Natural killer cell treated with Interleukin-12 subunit alpha and Interleukin-12 subunit beta and Interleukin-15 and Interleukin-18, amount 100 ng/mL, for 72 hours (primary cell): Measurements from ENCODE around the gene SRGN. TPM values are rescaled to one million over a fixed set of nuclear protein-coding genes. Genes with fewer than 3 reads are reported as not detected.
"Not testable (repeated sequence)": the region's sequence is repeated elsewhere in the genome, so short reads cannot be mapped to it uniquely, and the experiment has no call there.

ENCODE experiments used
- ATAC-seq, 2 donors: fragments of 150-1000 bp; cut with Tn5 transposase in 1 of 2; sonication (Bioruptor Pico), chemical (Tn5 transposase) in 1 of 2; 2 replicates each; pipeline ENCODE4 v1.10.0; 2021
- DNase-seq: peaks from one replicate; pipeline ENCODE4 v3.0.0; 2022; ENCODE audit warnings: low spot score
- H3K27ac Mint-ChIP-seq, 2 donors: 1 replicate in 1 of 2; 2 replicates in 1 of 2; pipeline ENCODE4 v1.8.0; 2022; ENCODE audit warnings: mixed read lengths in 2 of 2, mild to moderate bottlenecking in 1 of 2, moderate library complexity in 1 of 2
- H3K27me3 Mint-ChIP-seq, 2 donors: 1 replicate in 1 of 2; 2 replicates in 1 of 2; pipeline ENCODE4 v1.8.0; 2022; ENCODE audit warnings: mixed read lengths in 2 of 2
- H3K36me3 Mint-ChIP-seq: one replicate; pipeline ENCODE4 v1.8.0; 2022; ENCODE audit warnings: mixed read lengths
- H3K4me1 Mint-ChIP-seq, 2 donors: 1 replicate in 1 of 2; 2 replicates in 1 of 2; pipeline ENCODE4 v1.8.0; 2022; ENCODE audit warnings: low read depth in 2 of 2, mixed read lengths in 2 of 2, mild to moderate bottlenecking in 1 of 2
- H3K4me3 Mint-ChIP-seq: one replicate; pipeline ENCODE4 v1.8.0; 2022; ENCODE audit warnings: mixed read lengths
- H3K9me3 Mint-ChIP-seq: 2 replicates; pipeline ENCODE4 v1.8.0; 2022; ENCODE audit warnings: mixed read lengths
- total RNA-seq, 2 donors: library from RNA; stranded (reverse); gene quantifications; one replicate each; pipeline ENCODE4 v1.2.3, GENCODE V29; 2022

Gene SRGN
- total RNA-seq, 2 donors from 2014 or later: 268 to 486 TPM

DNA sequence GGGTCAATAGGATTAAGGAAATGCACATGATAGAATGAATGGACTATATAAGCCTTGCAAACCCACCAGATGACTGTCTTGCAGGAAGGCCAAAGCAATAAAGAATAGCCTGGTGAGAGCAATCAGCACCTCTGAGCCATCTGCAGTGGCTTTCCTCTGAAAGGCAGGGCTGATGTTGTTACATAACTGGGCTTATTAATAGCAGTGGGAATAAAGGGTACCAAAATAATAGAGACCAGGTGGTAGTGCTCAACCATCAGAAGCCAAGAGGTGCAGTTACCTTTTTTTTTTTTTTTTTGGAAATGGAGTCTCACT is 19.2 kb downstream of the SRGN start:
- no peak for DNase-seq
- H3K9me3 Mint-ChIP-seq: no peaks in the 10 kb centered on the region
- no peak for ATAC-seq
- H3K36me3 Mint-ChIP-seq: peaks cover 20% of the 10 kb centered on the region
- peaks cover 21 to 35% of the 10 kb centered on the region in 2 donors for H3K4me1 Mint-ChIP-seq
- H3K27me3 Mint-ChIP-seq: no peaks in the 10 kb centered on the region
- peak overlapping the region; percentile 23 to 68 for H3K27ac Mint-ChIP-seq
- H3K4me3 Mint-ChIP-seq: no peak overlapping the region

DNA sequence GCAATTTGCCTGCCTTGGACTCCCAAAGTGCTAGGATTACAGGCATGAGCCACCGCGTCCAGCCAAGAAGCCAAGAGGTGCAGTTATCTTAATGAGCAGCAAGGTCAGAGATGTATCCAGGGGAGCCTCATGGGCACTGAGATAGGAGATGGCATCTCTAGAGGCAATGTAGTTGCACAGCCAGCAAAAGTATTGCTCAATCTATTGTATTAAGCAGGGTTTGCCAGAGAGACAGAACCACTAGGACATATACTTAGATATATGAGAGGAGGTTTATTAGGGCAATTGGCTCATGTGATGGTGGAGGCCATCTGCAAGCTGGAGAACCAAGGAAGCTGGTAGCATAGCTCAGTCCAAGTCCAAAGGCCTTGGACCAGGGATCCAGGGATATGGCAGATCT is 19.8 kb downstream of the SRGN start:
- no peak for ATAC-seq
- peaks cover 15 to 30% of the 10 kb centered on the region in 2 donors for H3K4me1 Mint-ChIP-seq
- H3K27me3 Mint-ChIP-seq: no peaks in the 10 kb centered on the region
- H3K4me3 Mint-ChIP-seq: no peak overlapping the region
- no peak for DNase-seq
- peak overlapping the region in 1 of 2 donors; percentile 6 for H3K27ac Mint-ChIP-seq
- H3K36me3 Mint-ChIP-seq: peaks cover 14% of the 10 kb centered on the region
- no peaks in the 10 kb centered on the region for H3K9me3 Mint-ChIP-seq

DNA sequence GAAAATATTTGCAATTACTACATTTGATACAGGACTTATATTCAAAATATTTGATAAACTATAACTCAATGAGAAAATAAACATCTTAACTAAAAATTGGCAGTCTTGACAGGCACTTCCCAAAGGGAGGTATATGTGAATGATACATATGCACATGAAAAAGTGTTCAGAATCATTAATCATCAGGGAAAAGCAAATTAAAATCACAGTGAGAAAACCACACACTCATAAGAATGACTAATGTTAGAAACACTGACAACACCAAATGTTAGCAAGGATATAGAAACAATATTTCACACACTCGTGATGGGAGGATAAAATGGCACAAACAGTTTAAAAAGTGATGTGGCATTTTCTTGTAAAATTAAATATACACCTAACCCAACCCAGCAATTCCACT is 32.0 kb downstream of the SRGN start:
- no peak for ATAC-seq
- no peaks in the 10 kb centered on the region for H3K9me3 Mint-ChIP-seq
- H3K36me3 Mint-ChIP-seq: no peaks in the 10 kb centered on the region
- H3K27ac Mint-ChIP-seq: no peak overlapping the region
- no peak for DNase-seq
- peaks cover 5 to 14% of the 10 kb centered on the region in 2 donors for H3K4me1 Mint-ChIP-seq
- no peak overlapping the region for H3K4me3 Mint-ChIP-seq
- H3K27me3 Mint-ChIP-seq: no peaks in the 10 kb centered on the region

DNA sequence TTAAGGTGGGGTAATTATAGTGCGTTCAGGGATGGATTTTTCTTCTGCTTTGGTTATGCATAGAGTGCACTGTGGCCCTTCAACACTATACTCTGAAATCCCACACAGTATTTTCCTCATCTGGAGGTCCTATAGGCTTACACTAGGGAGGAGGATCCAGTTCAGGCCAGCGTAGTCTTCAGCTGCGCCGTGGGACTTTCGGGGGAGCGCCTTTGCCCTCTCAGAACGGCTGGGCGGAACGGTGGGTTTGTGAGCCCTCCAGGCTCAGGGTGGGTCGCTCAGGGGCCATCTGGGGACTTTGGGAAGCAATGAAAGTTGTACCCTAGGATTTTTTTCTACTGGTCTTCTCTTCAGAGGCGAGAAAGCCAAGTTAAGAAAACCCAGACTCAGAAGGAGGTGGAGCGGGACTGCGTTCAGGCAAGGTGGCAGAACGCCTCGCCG is 35.4 kb downstream of the SRGN start:
- Mint-ChIP-seq H3K9me3 (no peaks in the 10 kb centered on the region), H3K36me3 (no peaks in the 10 kb centered on the region), H3K4me3 (peak overlapping the region; percentile 95), H3K4me1 (peaks cover 9 to 26% of the 10 kb centered on the region in 2 donors), H3K27ac (peak overlapping the region; percentile 93 to 98), H3K27me3 (no peaks in the 10 kb centered on the region)
- ATAC-seq (peak; percentile 28 to 44), DNase-seq (no peak)

DNA sequence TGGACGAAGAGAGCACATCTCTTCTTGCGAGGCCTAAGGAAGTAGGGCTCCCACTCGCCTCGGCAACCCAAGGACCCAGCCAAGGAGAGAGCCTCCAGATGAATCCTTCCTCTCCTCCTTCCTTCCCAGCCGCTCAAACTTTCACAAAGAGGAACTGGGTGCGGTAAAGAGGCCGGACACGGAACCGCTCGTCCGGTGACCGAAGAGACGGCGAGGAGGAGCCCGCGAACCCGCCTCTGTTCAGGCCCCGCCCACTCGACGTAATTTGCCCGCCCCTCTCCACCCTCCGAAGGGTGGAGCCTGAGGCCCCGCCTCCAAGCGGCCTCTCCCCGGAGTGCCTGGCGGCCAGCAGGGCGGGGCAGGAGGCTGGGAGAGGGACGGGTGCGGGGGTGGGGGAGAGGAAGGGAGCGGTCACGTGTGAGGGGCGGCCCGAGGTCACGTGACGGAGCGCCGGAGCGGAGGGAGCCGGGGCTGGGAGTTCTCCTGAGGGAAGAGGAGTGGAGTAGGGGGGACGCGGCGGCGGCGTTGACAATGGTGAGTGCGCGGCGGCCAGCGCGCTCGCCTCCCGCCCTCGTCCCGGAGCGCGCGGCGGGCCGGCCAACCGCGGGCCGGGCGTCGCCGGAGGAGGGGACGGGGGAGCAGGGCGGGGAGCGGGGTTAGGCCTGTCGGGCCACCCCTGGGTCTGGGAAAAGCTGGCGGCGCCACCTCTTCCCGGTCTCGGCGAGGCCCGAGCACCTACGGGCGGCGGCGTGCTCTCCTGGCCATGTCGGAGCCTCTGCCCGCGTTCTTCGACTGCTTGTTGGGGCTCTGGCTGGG is 36.1 kb downstream of the SRGN start, which contains the start of gene VPS26A:
Gene VPS26A, plus strand, starts transcription at position 432 of the 816 bp plus-strand sequence. Its CDS starts 100 bp downstream, at position 532.
- Mint-ChIP-seq H3K4me3 (peak within 1 kb of the TSS; percentile 95), H3K36me3 (no peaks in the 10 kb centered on the region), H3K4me1 (peaks cover 9 to 27% of the 10 kb centered on the region in 2 donors), H3K9me3 (no peaks in the 10 kb centered on the region), H3K27me3 (no peaks in the 10 kb centered on the region), H3K27ac (peak within 1 kb of the TSS; percentile 93 to 98)
- ATAC-seq (peak; percentile 99), DNase-seq (peak; percentile 99)

DNA sequence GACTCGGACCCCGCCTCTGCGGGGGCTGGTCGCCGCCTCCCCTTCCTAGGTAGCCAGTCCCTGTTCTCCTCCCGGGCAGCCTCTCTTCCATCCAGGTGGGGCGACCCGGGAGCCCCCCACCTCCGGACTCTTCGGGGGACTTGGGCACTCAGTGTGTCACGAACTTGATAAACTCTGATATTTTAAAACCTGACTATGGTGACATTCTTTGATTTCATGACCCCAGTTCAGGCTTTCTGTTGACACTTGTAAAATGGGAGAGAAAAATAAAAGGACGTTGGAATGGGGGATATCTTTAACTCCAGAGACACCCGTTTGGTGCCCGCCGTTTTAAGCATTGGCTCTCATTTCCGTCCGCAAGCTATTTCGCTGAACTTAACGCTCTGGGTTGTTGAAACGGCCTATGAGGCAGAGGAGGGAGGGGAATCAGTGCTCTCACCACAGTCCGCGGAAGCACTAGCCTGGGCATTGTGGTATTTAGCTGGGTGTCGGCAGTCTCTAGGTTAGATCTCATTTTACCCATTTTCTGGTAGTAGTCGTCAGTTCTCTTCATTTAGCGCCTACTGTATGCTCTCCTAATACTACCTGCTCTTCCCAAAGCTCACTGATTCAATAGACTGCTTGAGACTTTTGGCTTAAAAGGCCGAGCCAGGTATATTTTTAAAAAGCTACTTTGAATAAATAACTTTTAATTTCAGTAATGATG is 36.8 kb downstream of the SRGN start:
- peaks cover 12 to 30% of the 10 kb centered on the region in 2 donors for H3K4me1 Mint-ChIP-seq
- peak overlapping the region; percentile 95 for H3K4me3 Mint-ChIP-seq

DNA sequence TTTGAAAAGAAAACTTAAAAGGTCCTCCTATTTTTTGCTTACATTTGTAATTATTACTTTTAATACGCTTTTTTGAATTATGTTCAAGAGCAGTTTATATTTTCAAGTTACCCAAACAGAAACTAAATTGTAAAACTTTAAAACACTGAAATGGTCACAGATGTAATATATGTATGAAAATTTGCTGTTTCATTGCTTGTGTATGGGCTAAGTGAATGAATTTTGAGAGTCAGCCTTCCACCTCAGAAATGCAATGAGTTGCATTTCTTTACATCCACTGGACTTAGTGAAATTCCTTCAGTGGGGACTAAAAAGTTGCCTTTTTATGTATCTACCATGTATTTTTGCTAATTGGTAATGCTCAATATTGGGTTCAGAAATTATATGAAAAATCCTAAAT is 37.7 kb downstream of the SRGN start:
- Mint-ChIP-seq H3K27me3 (no peaks in the 10 kb centered on the region), H3K9me3 (no peaks in the 10 kb centered on the region), H3K27ac (peak overlapping the region; percentile 93 to 98), H3K36me3 (no peaks in the 10 kb centered on the region), H3K4me3 (peak overlapping the region; percentile 95), H3K4me1 (peaks cover 18 to 33% of the 10 kb centered on the region in 2 donors)
- no peak for DNase-seq
- ATAC-seq: no peak

More for the DNA sequence above, 36.8 kb downstream of the SRGN start:
- DNase-seq: peak; percentile 87
- Mint-ChIP-seq H3K27me3 (no peaks in the 10 kb centered on the region), H3K27ac (peak overlapping the region; percentile 93 to 98), H3K36me3 (no peaks in the 10 kb centered on the region), H3K9me3 (no peaks in the 10 kb centered on the region)
- peak; percentile 48 to 54 for ATAC-seq

DNA sequence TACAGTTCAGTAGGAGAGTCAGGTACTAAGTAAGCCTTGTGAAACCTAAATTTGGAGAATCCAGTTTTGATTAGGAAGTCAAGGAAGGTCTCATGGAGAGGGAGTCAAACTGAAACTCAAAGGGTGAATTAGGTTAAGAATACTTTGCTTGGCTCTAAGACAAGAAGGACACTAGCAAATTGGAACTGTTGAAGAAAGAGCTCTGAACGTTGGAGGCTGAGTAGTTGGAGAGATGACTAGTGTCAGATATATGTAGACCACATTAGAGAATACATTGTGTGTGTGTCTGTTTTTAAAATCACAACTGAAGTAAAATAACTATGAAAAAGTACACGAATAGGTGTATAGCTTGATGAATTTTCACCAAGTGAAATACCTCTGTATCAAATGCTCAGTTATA is 42.3 kb downstream of the SRGN start:
- Mint-ChIP-seq H3K4me1 (peaks cover 28 to 35% of the 10 kb centered on the region in 2 donors), H3K27me3 (no peaks in the 10 kb centered on the region), H3K4me3 (no peak overlapping the region), H3K36me3 (peaks cover 11% of the 10 kb centered on the region), H3K9me3 (no peaks in the 10 kb centered on the region), H3K27ac (peak overlapping the region in 1 of 2 donors; percentile 8)
- DNase-seq (no peak), ATAC-seq (no peak)

DNA sequence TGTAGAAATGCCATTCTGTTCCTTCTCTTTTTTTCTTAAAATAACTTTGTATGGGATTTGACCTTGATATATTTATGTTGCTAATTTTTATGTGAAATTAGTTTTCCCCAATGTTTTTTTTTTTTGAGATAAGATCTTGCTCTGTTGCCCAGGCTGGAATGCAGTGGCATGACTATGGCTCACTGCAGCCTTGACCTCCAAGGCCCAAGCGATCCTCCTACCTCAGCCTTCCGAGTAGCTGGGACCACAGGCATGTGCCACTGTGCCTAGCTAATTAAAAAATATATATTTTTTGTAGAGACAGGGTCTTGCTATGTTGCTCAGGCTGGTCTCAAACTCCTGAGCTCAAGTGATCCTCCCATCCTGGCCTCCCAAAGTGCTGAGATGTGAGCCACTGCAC is 52.1 kb downstream of the SRGN start:
- H3K4me1 Mint-ChIP-seq: peaks cover 22 to 27% of the 10 kb centered on the region in 2 donors

DNA sequence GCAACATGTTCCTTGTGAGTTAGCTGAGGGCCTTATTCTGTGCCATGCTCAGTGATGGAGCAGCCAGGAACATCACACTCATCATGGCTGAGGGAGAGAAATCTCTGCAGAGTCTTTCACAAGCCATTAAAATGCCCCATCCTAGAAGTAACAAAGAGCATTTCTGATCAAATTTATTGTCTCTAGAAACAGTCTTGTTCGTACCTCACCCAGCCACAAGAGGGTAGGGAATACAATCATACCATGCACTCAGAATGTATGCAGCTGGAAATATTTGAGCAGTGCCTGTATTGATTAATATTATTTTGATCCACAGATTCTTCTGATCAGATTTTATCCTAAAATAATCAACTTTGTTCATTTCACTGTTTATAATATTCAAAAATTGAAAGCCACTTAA is 53.4 kb downstream of the SRGN start:
- Mint-ChIP-seq H3K27me3 (no peaks in the 10 kb centered on the region), H3K9me3 (no peaks in the 10 kb centered on the region), H3K27ac (no peak overlapping the region), H3K4me1 (peaks cover 26 to 37% of the 10 kb centered on the region in 2 donors), H3K4me3 (no peak overlapping the region), H3K36me3 (no peaks in the 10 kb centered on the region)
- DNase-seq (no peak), ATAC-seq (no peak)

More for the DNA sequence above, 52.1 kb downstream of the SRGN start:
- ATAC-seq (no peak), DNase-seq (no peak)
- Mint-ChIP-seq H3K9me3 (no peaks in the 10 kb centered on the region), H3K27me3 (no peaks in the 10 kb centered on the region), H3K27ac (no peak overlapping the region), H3K36me3 (peaks cover 7% of the 10 kb centered on the region), H3K4me3 (no peak overlapping the region)

DNA sequence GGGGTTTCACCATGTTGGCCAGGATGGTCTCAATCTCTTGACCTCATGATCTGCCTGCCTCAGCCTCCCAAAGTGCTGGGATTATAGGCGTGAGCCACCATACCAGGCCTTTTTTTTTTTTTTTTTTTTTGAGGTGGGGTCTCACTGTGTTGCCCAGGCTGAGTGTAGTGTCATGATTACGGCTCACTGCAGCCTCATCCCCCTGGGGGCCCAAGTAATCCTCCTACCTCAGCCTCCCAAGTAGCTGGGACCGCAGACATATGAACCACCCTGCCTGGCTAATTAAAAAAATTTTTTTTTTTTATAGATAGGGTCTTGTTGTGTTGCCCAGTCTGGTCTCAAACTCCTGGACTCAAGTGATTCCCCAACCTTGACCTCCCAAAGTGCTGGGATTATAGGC is 54.2 kb downstream of the SRGN start:
- H3K36me3 Mint-ChIP-seq, H3K27ac Mint-ChIP-seq, ATAC-seq, H3K4me3 Mint-ChIP-seq, DNase-seq, H3K27me3 Mint-ChIP-seq, H3K9me3 Mint-ChIP-seq: not testable (repeated sequence)
- peaks cover 30 to 42% of the 10 kb centered on the region in 2 donors for H3K4me1 Mint-ChIP-seq

DNA sequence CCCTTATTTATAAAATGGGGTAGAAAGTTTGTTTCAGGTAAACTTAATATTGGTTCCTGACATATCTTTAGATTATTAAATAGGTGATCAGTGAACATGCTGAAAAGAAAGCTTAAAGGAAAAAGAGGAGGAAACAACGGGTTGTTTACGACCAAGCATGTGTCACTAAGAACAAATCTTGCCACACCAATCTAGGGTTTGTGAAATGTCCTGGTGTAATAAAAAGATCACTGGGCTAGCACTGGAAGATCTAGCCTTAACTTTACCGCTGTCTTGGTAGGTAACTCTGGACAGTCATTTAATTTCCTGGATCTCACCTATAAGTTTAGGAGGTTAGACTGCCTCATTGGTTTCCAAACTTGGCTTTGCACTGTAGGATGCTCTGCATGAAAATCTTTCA is 55.1 kb downstream of the SRGN start:
- DNase-seq (no peak), ATAC-seq (no peak)
- Mint-ChIP-seq H3K4me1 (peaks cover 32 to 41% of the 10 kb centered on the region in 2 donors), H3K27ac (peak overlapping the region in 1 of 2 donors; percentile 37), H3K27me3 (no peaks in the 10 kb centered on the region), H3K36me3 (no peaks in the 10 kb centered on the region), H3K9me3 (no peaks in the 10 kb centered on the region), H3K4me3 (no peak overlapping the region)

DNA sequence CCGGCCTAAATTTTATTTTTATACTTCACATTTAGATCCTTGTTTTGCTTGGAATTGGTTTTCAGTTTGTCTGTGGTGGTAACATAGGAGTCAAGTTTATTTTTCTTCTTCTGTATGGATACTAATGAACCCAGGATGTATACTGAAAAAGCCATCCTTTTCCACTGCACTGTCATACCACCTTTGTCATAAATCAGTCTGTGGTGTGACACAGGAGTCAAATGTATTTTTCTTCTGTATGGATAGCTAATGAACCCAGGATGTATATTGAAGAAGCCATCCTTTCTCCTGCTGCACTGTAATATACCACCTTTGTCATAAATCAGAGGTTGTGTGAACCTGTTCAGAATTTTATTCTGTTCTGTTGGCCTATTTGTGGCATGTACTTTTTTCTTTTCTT is 57.4 kb downstream of the SRGN start:
- H3K27me3 Mint-ChIP-seq: no peaks in the 10 kb centered on the region
- DNase-seq: no peak
- H3K4me1 Mint-ChIP-seq: peaks cover 35 to 48% of the 10 kb centered on the region in 2 donors
- ATAC-seq: no peak
- H3K36me3 Mint-ChIP-seq: no peaks in the 10 kb centered on the region
- H3K9me3 Mint-ChIP-seq: no peaks in the 10 kb centered on the region
- no peak overlapping the region for H3K27ac Mint-ChIP-seq
- H3K4me3 Mint-ChIP-seq: no peak overlapping the region

DNA sequence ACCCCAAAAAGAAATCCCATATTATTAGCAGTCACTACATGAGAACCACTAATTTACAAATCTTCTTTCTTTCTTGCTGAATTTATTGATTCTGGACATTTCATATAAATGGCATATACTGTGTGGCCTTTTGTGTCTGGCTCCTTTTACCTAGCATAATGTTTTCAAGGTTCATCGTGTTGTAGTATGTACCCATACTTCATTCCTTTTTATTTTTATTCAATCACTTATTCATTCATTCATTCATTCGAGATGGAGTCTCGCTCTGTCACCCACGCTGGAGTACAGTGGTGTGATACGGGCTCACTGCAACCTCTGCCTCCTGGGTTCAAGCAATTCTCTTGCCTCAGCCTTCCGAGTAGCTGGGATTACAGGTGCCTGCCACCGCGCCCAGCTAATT is 58.0 kb downstream of the SRGN start:
- H3K4me1 Mint-ChIP-seq: peaks cover 39 to 45% of the 10 kb centered on the region in 2 donors
- ATAC-seq: no peak
- DNase-seq: no peak
- no peaks in the 10 kb centered on the region for H3K27me3 Mint-ChIP-seq
- H3K36me3 Mint-ChIP-seq: no peaks in the 10 kb centered on the region
- no peak overlapping the region for H3K27ac Mint-ChIP-seq
- H3K4me3 Mint-ChIP-seq: no peak overlapping the region
- no peaks in the 10 kb centered on the region for H3K9me3 Mint-ChIP-seq
